GM23338 (cell line): Measurements from ENCODE around the gene TCF12. TPM values are rescaled to one million over a fixed set of nuclear protein-coding genes. Genes with fewer than 3 reads are reported as not detected.

Experiments used
- ATAC-seq: fragments of 200-7000 bp; cut with Tn5 transposase; 3 replicates; pipeline ENCODE4 v1.9.1; 2020
- DNase-seq: peaks from one replicate; pipeline ENCODE4 v3.0.0-alpha.2; 2015; ENCODE audit warnings: low spot score
- H2AFZ ChIP-seq: fragments of 200-600 bp; sonication (generic); 2 replicates; pipeline ENCODE4 v1.8.0; 2016; ENCODE audit warnings: antibody characterized with exemption, mild to moderate bottlenecking, moderate library complexity
- H3F3A ChIP-seq: fragments of 200-600 bp; sonication (generic); replicated peaks from 2 replicates; pipeline ENCODE4 v1.8.0; 2017; ENCODE audit warnings: antibody characterized with exemption, mixed run types, low read depth
- H3K27ac ChIP-seq: fragments of 200-600 bp; sonication (generic); 2 replicates; pipeline ENCODE4 v1.6.1; 2016; ENCODE audit warnings: low read depth
- H3K27me3 ChIP-seq: fragments of 200-600 bp; sonication (generic); 2 replicates; pipeline ENCODE4 v1.8.0; 2016; ENCODE audit warnings: mild to moderate bottlenecking, mixed run types, moderate library complexity; ENCODE audit not compliant: insufficient read depth
- H3K36me3 ChIP-seq: fragments of 200-600 bp; sonication (generic); 2 replicates; pipeline ENCODE4 v1.8.0; 2016; ENCODE audit warnings: mild to moderate bottlenecking; ENCODE audit not compliant: insufficient read depth
- H3K4me1 ChIP-seq: fragments of 200-600 bp; sonication (generic); 2 replicates; pipeline ENCODE4 v1.8.0; 2016; ENCODE audit warnings: mild to moderate bottlenecking, moderate library complexity; ENCODE audit not compliant: insufficient read depth
- H3K4me2 ChIP-seq: fragments of 200-600 bp; sonication (generic); 2 replicates; pipeline ENCODE4 v1.7.1; 2017; ENCODE audit warnings: mixed run types
- H3K4me3 ChIP-seq: fragments of 200-600 bp; sonication (generic); 2 replicates; pipeline ENCODE4 v1.6.1; 2016; ENCODE audit warnings: mixed run types
- H3K79me2 ChIP-seq: fragments of 200-600 bp; sonication (generic); replicated peaks from 2 replicates; pipeline ENCODE4 v1.8.0; 2017; ENCODE audit warnings: mild to moderate bottlenecking; ENCODE audit not compliant: insufficient read depth
- H3K9me2 ChIP-seq: fragments of 200-600 bp; sonication (generic); 2 replicates; pipeline ENCODE4 v1.8.0; 2017; ENCODE audit not compliant: insufficient read depth
- H4K20me1 ChIP-seq: fragments of 200-600 bp; sonication (generic); replicated peaks from 2 replicates; pipeline ENCODE4 v1.8.0; 2017; ENCODE audit warnings: mild to moderate bottlenecking; ENCODE audit not compliant: insufficient read depth
- H3K27ac Mint-ChIP-seq: 2 replicates; pipeline ENCODE4 v1.8.0; 2020; ENCODE audit warnings: inconsistent platforms, mild to moderate bottlenecking, moderate library complexity, mixed read lengths
- H3K27me3 Mint-ChIP-seq: 3 replicates; pipeline ENCODE4 v1.8.0; 2022; ENCODE audit warnings: low read depth, mild to moderate bottlenecking, moderate library complexity, mixed read lengths, inconsistent platforms; ENCODE audit not compliant: insufficient read depth, poor library complexity
- H3K36me3 Mint-ChIP-seq: 3 replicates; pipeline ENCODE4 v1.8.0; 2021; ENCODE audit warnings: low read depth, mild to moderate bottlenecking, inconsistent platforms, moderate library complexity, mixed read lengths
- H3K4me1 Mint-ChIP-seq: 3 replicates; pipeline ENCODE4 v1.8.0; 2020; ENCODE audit warnings: mild to moderate bottlenecking, inconsistent platforms, mixed read lengths
- H3K4me3 Mint-ChIP-seq: 3 replicates; pipeline ENCODE4 v1.8.0; 2021; ENCODE audit warnings: moderate library complexity, mild to moderate bottlenecking, inconsistent platforms, mixed read lengths
- H3K9me3 Mint-ChIP-seq: 3 replicates; pipeline ENCODE4 v1.8.0; 2020; ENCODE audit warnings: moderate library complexity, mild to moderate bottlenecking, inconsistent platforms, mixed read lengths
- EZH2 ChIP-seq: fragments of 200-600 bp; sonication (generic); IDR thresholded peaks from one replicate; pipeline ENCODE4 v1.8.0; 2017; ENCODE audit warnings: antibody characterized with exemption, mild to moderate bottlenecking, low read depth; ENCODE audit not compliant: unreplicated experiment
- JUNB ChIP-seq: IDR thresholded peaks from one replicate; pipeline ENCODE4 v1.6.1; 2016; ENCODE audit warnings: antibody characterized with exemption; ENCODE audit not compliant: unreplicated experiment
- NANOG ChIP-seq: IDR thresholded peaks from 2 replicates; pipeline ENCODE4 v1.6.1; 2016; ENCODE audit warnings: antibody characterized with exemption, borderline replicate concordance
- POLR2AphosphoS5 ChIP-seq: IDR thresholded peaks from 2 replicates; pipeline ENCODE4 v1.6.1; 2016; ENCODE audit warnings: antibody characterized with exemption, low read depth
- STAT1 ChIP-seq: IDR thresholded peaks from one replicate; pipeline ENCODE4 v1.6.1; 2016; ENCODE audit warnings: antibody characterized with exemption; ENCODE audit not compliant: unreplicated experiment
- ZNF114 ChIP-seq: fragments of 250-450 bp; sonication (Bioruptor Pico); IDR thresholded peaks from 2 replicates; pipeline ENCODE4 v1.5.0; 2020; ENCODE audit warnings: mild to moderate bottlenecking, moderate library complexity
- ZNF331 ChIP-seq: fragments of 250-450 bp; sonication (Bioruptor Pico); IDR thresholded peaks from 2 replicates; pipeline ENCODE4 v1.5.0; 2020; ENCODE audit warnings: low read depth, mild to moderate bottlenecking, moderate library complexity
- polyA plus RNA-seq: library from polyadenylated mRNA; unstranded; fragments of >200 nt; fragmentation: Nextera tagmentation; extraction: Ambion mirVana; gene quantifications from 2 replicates; pipeline ENCODE4 v1.2.1, GENCODE V29; 2016
- total RNA-seq: library from RNA; depleted of rRNA; stranded (reverse); fragments of >200 nt; shearing (Covaris generic); gene quantifications from 2 replicates; pipeline ENCODE4 v1.2.3, GENCODE V29; 2014
- TF ChIP-seq, protein P1 (sequence below): IDR thresholded peaks from 2 replicates; pipeline ENCODE4 v1.6.1; 2016; ENCODE audit warnings: antibody characterized with exemption
- TF ChIP-seq, protein P2 (sequence below): IDR thresholded peaks from one replicate; pipeline ENCODE4 v1.6.1; 2018; ENCODE audit warnings: antibody characterized with exemption; ENCODE audit not compliant: unreplicated experiment
- TF ChIP-seq, protein P3 (sequence below), 2 experiments: fragments of 200-600 bp in 1 of 2; sonication (generic) in 1 of 2; conservative IDR thresholded peaks; 2 replicates each; pipeline versions ENCODE4 v1.5.1 to v1.6.1; 2016 to 2017; ENCODE audit warnings: antibody characterized with exemption in 2 of 2, low read depth in 2 of 2, mild to moderate bottlenecking in 2 of 2, moderate library complexity in 1 of 2

TCF12 gene
- total and polyA plus RNA-seq, 2 experiments from 2014 or later = 27.6 to 104 TPM

DNA sequence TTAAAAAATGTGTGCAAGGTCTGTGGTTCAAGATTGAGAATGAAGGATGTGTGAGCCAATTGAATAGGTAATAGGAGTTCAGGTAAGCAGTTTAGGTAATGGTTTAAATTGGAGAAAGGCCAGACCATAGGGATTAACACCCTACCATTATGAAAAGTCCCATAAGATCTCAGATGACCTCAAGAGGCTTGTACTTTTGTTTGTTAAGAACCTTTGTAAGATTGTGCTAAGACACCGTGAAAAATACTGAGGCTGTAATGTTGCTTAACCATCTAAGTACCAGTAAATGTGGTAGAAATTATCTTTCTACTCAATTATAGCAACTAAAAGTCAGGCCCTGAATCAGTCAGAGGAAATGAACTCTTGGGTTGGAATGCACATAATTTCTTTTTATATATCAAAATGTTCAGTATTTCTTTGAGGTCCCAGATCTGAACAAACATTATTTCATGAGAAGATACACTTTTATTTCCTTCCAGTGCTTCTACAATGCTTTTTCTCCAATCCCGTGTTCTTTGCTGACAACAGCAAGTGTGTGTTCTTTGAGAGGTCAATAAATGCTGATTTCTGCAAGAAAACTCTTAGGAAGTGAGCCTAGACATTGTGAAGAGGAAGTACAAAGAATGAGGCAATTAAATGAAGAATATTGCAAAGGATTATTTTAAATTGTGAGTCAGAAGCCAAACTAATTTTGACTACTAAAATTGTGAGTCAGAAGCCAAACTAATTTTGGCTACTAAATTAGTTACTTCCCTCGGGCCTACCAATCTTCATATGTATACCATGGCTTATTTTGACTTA lies 66.4 kb downstream of the TCF12 start:
- Histone ChIP-seq H3K27ac (no peak overlapping the region), H3F3A (no peaks in the 10 kb centered on the region), H2AFZ (no peak overlapping the region), H3K9me2 (no peaks in the 10 kb centered on the region), H3K27me3 (no peaks in the 10 kb centered on the region), H3K79me2 (peaks cover 99% of the 10 kb centered on the region), H3K36me3 (no peaks in the 10 kb centered on the region), H3K4me1 (peaks cover 39% of the 10 kb centered on the region), H3K4me2 (no peak overlapping the region; the same call in 1 of the 2 replicates), H4K20me1 (peaks cover 6% of the 10 kb centered on the region; the same call in 1 of the 2 replicates), H3K4me3 (no peak overlapping the region)
- H3K27me3 Mint-ChIP-seq = no peaks in the 10 kb centered on the region
- no peak for DNase-seq
- no peak for ATAC-seq
- no peak overlapping the region for H3K4me3 Mint-ChIP-seq
- TF ChIP-seq JUNB (no peak), ZNF114 (CRISPR knock-in tag) (no peak), ZNF331 (CRISPR knock-in tag) (no peak), NANOG (no peak), EZH2 (no peak), POLR2AphosphoS5 (no peak), STAT1 (no peak)
- TF ChIP-seq, protein P1, sequence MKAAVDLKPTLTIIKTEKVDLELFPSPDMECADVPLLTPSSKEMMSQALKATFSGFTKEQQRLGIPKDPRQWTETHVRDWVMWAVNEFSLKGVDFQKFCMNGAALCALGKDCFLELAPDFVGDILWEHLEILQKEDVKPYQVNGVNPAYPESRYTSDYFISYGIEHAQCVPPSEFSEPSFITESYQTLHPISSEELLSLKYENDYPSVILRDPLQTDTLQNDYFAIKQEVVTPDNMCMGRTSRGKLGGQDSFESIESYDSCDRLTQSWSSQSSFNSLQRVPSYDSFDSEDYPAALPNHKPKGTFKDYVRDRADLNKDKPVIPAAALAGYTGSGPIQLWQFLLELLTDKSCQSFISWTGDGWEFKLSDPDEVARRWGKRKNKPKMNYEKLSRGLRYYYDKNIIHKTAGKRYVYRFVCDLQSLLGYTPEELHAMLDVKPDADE = no peak
- TF ChIP-seq, protein P2, sequence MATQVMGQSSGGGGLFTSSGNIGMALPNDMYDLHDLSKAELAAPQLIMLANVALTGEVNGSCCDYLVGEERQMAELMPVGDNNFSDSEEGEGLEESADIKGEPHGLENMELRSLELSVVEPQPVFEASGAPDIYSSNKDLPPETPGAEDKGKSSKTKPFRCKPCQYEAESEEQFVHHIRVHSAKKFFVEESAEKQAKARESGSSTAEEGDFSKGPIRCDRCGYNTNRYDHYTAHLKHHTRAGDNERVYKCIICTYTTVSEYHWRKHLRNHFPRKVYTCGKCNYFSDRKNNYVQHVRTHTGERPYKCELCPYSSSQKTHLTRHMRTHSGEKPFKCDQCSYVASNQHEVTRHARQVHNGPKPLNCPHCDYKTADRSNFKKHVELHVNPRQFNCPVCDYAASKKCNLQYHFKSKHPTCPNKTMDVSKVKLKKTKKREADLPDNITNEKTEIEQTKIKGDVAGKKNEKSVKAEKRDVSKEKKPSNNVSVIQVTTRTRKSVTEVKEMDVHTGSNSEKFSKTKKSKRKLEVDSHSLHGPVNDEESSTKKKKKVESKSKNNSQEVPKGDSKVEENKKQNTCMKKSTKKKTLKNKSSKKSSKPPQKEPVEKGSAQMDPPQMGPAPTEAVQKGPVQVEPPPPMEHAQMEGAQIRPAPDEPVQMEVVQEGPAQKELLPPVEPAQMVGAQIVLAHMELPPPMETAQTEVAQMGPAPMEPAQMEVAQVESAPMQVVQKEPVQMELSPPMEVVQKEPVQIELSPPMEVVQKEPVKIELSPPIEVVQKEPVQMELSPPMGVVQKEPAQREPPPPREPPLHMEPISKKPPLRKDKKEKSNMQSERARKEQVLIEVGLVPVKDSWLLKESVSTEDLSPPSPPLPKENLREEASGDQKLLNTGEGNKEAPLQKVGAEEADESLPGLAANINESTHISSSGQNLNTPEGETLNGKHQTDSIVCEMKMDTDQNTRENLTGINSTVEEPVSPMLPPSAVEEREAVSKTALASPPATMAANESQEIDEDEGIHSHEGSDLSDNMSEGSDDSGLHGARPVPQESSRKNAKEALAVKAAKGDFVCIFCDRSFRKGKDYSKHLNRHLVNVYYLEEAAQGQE = no peak
- TF ChIP-seq, protein P3, sequence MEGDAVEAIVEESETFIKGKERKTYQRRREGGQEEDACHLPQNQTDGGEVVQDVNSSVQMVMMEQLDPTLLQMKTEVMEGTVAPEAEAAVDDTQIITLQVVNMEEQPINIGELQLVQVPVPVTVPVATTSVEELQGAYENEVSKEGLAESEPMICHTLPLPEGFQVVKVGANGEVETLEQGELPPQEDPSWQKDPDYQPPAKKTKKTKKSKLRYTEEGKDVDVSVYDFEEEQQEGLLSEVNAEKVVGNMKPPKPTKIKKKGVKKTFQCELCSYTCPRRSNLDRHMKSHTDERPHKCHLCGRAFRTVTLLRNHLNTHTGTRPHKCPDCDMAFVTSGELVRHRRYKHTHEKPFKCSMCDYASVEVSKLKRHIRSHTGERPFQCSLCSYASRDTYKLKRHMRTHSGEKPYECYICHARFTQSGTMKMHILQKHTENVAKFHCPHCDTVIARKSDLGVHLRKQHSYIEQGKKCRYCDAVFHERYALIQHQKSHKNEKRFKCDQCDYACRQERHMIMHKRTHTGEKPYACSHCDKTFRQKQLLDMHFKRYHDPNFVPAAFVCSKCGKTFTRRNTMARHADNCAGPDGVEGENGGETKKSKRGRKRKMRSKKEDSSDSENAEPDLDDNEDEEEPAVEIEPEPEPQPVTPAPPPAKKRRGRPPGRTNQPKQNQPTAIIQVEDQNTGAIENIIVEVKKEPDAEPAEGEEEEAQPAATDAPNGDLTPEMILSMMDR (conservative IDR thresholded peaks at IDR 0.05; ENCODE audit: low read depth in 2 of 2) = no peak
- peaks cover 45% of the 10 kb centered on the region for H3K4me1 Mint-ChIP-seq
- no peaks in the 10 kb centered on the region for H3K36me3 Mint-ChIP-seq
- peak overlapping the region; percentile 63 for H3K27ac Mint-ChIP-seq
- H3K9me3 Mint-ChIP-seq = no peaks in the 10 kb centered on the region
